RWPE1 (cell line): ENCODE results near the gene EVA1A.

ENCODE experiments used
- CTCF ChIA-PET: fragments of 350-600 bp; sonication (Branson Sonifier 250); formaldehyde crosslinking; extraction: SDS; loops from one replicate; lab custom pipeline; 2021; lab: Yijun Ruan, JAX
- POLR2A ChIA-PET: fragments of 400-600 bp; formaldehyde crosslinking; extraction: SDS; loops from one replicate; lab custom pipeline; 2020; ENCODE audit warnings: antibody characterized with exemption; ENCODE audit not compliant: low non-redundant PET; lab: Yijun Ruan, JAX
- DNase-seq: peaks from one replicate; pipeline ENCODE4 v3.0.0; 2012; ENCODE audit warnings: low spot score
- H3K27ac ChIP-seq: fragments of 450-650 bp; 2 replicates; pipeline ENCODE4 v1.5.1; 2017
- TF ChIP-seq, protein P1 (sequence below): fragments of 450-650 bp; conservative IDR thresholded peaks from 2 replicates; pipeline ENCODE4 v1.5.1; 2017; ENCODE audit warnings: low read depth, mild to moderate bottlenecking

The EVA1A gene

DNA sequence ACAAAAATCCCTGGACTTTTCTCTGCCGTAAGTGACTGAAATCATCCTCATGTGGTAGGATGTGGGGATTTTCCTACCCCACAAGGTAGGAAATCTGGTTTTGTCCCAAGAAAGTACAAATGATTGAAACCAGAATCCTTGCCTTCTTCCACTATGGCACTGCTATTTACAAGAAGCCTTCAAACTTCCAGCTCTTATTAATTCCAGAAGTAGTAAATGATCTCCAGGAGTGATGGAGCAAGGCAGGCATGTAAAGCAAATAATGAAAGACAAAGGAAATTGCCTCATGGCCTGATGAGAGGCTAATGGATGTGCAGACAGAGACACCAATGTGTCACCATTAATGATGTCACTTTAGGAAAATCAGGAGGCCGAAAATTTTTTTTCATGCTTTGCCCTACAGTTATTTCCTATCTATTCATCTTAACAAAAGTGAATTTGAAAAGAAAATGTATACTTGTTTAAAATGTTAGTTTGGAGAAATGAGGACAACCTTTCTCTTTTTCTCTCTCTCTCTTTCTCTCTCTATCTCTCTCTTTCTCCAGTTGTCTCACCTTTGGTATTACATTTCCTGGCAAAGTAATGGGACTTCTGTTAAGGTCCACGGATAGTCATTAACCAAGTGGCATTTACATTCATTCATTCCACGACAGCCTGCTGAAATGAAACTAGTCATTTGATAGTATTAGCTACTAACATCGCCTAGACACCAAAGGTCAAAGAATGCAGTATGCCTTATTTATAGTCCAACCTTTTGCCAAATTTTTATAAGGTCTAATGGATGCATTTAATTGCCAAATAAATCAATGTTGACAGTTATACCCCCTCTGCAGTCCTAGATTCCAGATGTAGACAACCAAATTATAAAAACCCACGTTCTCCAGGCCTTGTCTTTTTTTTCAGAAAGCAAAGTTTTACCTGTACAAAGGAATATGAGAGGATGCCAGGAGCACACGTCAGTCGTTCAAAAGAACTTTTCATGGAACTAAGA is 5.0 kb upstream of the EVA1A start:
- no peak overlapping the region for H3K27ac ChIP-seq
- TF ChIP-seq, protein P1, sequence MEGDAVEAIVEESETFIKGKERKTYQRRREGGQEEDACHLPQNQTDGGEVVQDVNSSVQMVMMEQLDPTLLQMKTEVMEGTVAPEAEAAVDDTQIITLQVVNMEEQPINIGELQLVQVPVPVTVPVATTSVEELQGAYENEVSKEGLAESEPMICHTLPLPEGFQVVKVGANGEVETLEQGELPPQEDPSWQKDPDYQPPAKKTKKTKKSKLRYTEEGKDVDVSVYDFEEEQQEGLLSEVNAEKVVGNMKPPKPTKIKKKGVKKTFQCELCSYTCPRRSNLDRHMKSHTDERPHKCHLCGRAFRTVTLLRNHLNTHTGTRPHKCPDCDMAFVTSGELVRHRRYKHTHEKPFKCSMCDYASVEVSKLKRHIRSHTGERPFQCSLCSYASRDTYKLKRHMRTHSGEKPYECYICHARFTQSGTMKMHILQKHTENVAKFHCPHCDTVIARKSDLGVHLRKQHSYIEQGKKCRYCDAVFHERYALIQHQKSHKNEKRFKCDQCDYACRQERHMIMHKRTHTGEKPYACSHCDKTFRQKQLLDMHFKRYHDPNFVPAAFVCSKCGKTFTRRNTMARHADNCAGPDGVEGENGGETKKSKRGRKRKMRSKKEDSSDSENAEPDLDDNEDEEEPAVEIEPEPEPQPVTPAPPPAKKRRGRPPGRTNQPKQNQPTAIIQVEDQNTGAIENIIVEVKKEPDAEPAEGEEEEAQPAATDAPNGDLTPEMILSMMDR: no peak
- ChIA-PET CTCF (no interaction called here), POLR2A (no interaction called here)
- DNase-seq: no peak

DNA sequence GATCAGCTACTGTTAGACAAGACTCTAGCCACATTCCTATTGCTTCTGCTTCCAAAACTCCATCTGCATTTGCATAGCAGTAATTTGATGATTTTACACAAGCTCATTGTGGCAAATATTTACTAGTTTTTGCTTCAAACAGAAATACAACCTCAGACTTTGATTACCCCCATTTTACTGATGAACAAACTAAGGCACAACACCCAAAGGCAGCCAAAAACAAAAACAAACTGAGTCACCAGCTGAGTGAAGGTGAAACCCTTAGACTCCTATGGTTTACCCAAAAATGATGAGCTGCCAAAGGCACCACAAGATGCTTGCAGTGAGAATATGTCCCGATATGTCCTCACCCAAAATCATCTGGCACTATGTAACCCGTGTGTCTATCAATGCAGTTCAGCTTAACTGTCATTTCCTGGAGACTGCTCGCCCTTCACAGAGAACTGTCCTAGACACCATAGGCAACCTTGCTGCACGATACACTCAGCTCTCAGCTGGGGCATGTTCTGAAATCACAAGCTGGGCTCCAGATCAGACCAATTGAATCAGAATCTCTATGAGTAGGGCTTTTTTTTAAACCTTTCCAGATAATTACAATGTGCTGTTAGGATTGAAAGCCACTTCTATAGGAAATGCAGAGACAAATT is 4.1 kb upstream of the EVA1A start:
- CTCF ChIA-PET: interaction anchor here (0.6 to 0.7 kb wide), 2 partner anchors 30 to 43 kb away, joined by 3 to 4 read pairs; no protein-coding TSS in a partner anchor
- TF ChIP-seq, protein P1: no peak
- POLR2A ChIA-PET: no interaction called here
- no peak for DNase-seq
- H3K27ac ChIP-seq: no peak overlapping the region

DNA sequence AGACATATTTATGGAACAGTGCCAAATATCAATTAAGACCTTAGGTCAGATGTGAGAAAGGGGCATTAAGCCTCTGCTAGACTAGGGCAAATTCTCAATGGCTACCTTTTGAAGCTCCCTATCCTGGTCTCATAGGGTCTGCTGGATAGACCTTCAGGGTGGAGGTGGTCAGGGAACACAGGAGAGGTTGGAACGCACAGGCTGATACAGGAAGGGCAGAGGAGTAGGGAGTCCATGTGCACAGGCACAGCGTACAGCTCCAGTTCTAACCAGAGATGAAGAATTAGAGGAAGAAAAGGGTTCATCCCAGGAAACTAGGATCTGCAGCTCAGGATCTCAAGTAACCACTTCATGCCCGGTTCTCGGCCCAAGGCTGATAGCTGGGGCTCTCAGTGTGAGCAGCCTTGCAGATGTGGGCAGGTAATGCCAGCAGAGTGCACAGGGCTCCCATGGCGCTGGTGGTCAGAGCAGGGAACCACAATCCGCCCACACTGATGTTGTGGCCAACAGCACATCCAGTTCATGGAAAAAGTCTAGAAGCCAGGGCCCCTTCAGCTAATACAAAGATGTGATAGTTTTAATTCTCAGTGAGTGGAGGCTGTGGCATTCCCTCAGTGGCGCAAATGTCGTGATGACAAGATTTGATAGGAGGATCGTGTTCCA is 3.4 kb upstream of the EVA1A start:
- DNase-seq: no peak
- H3K27ac ChIP-seq: no peak overlapping the region
- ChIA-PET CTCF (interaction anchor here (0.7 kb wide), 2 partner anchors 42 to 44 kb away, joined by 3 read pairs; no protein-coding TSS in a partner anchor), POLR2A (no interaction called here)
- TF ChIP-seq, protein P1: no peak

DNA sequence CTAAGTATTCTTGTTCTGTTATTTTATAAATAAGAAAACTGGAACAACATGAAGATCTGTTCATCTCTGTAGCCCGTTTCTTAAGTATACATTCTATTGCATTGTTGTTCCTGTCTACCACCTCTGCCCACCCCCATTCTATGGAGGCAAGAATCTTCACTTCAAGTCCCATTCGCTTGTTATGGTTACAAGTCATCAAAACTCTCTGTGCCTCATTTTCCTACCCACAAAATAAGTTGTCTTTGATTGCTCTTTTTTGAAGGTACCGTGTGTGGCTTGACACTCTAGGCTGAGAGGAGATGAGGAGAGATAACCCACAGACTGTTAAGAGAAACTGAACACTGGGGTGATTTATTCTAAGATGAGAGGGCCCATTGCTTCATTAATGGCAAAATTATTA is 2.9 kb upstream of the EVA1A start:
- TF ChIP-seq, protein P1: no peak
- POLR2A ChIA-PET: no interaction called here
- H3K27ac ChIP-seq: no peak overlapping the region
- CTCF ChIA-PET: interaction anchor here (0.7 kb wide), 1 partner anchor 43 kb away, joined by 3 read pairs; no protein-coding TSS in a partner anchor
- no peak for DNase-seq

DNA sequence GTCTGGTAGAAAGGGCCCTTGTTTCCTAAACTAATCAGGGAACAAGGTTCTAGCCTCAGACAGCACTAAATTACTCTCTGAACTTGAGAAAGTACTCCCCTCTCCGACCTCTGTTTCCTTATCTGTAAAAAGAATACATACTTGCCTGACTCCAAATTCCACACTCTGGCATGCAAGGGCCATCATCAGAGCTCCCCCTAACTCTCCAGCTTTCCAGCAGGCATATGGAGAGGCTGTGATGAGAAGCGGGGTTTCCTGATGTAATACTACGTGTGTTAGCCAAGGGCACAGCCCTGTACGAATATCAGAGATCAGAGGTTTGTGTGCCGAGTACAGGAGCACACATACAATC is 1.8 kb upstream of the EVA1A start:
- CTCF ChIA-PET: no interaction called here
- TF ChIP-seq, protein P1: no peak
- POLR2A ChIA-PET: no interaction called here
- H3K27ac ChIP-seq: no peak overlapping the region
- DNase-seq: no peak
